HG03575 (cell line): ENCODE data around the gene H6PD.

Source experiments
- ATAC-seq: cut with Tn5 transposase; IDR thresholded peaks from one replicate; pipeline ENCODE4 v1.9.1; 2021; ENCODE audit not compliant: unreplicated experiment, insufficient number of reproducible peaks, low FRiP score; ENCODE audit errors: extremely low read depth

H6PD gene

DNA sequence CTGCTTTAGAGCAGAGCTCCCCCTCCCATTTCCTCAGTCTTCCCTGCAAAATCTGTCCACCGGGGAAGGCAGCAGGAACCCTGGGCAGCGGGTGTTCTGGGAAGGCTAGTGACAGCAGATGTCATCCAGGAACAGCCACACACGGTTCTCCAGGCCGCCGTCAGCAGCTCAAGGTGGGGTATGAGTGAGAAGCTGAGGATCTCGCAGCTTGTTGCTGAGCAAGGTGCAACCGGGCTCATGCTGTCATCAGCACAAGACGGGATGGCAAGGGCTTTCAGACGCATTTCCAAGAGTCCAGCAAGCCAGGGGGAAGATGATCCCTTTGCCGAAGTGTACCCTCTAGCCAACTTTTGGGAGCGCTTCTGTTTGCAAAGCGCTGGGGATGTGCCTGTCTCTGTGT is 35.1 kb downstream of the H6PD start:
- ATAC-seq, result no peak

DNA sequence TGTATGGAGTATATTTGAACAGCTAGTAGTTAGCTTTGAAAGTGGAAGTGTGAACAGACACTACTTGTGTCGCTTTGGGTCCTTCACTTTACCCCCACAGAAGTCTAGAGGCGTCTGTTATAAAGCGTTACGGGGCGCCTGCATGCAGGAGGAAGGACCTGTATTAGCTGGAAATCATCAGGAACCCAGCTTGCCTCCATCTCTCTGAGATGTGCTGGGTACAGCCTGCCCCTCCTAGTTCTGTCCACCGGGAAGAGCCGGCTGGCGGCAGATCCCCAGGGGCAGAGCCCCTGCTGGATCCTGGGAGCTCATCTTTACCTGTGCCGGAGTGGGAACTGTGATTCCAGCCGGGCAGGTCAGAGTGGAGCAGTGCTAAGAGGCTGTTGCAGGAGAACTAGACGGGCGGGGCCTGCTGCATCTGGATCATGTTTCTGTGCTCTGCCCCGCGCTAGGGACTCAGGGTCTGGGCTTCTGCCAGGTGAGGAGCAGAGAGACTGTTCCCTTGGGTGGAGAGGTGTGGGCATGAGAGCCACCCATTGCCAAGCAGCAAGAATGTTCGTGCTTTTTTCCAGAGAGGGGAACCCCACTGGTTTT is 35.8 kb downstream of the H6PD start:
- ATAC-seq, result no peak

DNA sequence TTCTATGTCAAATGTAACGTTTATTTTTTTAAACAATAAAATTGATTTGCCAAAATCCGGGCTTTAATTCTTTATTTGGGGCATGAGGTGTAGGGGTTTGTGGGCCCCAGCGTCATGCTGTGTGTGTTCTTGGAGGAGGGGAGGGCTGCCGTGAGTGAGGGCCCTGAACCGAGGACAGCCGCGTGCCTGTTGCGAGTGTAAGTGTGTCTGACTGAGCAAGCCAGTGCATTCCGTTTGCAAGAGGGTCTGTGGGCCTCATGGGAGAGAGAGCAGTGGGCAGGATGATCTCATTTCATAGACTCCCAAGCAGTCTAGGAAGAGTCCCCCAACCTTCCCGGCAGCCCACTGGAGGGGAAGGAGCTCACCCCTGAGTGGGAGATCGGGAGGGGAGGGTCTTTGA is 36.7 kb downstream of the H6PD start:
- ATAC-seq, result no peak

DNA sequence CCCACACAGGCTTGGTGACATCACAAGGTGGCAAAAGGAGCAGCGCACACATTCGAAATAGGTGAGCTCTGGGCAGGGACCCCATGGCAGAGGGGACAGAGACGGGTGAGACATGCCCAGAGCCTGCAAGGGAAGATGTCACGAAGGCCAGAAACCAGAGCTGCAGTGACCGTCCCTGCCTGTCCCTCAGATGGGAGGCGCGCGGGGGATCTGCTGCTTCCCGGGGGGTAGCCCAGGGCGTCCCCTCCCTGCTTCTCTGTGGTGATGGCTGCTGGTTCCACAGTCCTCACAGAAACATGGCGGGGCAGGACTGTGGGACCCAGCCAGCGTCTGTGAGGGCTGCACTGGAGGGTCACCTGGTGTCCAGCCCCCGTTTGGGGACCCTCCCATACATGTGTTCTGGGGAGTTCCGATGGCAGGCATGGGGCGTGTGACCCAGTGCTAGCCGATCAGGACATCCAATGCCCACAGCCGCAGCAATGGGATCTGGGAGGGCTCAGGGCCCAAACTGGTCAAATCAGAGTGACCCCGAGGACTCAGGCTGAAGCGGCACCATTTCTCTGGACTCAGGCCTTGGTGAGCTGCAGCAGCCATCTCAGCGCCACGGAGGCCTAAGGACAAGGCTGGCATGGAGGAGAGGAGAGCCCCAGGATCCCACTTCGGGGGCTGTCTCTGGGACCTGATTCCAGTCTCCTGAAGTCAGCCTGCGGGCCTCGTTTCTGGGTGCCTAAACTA is 37.5 kb downstream of the H6PD start:
- no peak for ATAC-seq

DNA sequence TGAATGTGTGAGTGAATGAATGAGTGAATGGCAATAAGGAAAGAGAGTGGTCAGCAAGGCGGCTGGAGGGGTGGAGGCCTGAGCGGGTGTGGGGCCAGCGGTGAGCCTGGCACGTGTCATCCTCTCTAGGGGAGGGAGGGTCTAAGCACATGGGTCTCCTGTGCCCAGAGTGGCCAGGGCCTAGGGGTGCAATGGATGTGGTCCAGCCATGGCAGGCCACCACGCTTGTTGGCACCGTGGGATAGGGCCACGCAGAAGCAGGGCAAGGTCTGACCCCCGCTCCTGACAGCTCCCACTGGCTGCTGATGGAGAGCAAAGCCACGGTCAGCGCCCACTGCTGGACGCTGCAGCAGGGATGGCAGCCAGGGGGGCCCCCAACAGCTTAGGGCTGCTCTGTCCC is 38.6 kb downstream of the H6PD start:
- no peak for ATAC-seq

DNA sequence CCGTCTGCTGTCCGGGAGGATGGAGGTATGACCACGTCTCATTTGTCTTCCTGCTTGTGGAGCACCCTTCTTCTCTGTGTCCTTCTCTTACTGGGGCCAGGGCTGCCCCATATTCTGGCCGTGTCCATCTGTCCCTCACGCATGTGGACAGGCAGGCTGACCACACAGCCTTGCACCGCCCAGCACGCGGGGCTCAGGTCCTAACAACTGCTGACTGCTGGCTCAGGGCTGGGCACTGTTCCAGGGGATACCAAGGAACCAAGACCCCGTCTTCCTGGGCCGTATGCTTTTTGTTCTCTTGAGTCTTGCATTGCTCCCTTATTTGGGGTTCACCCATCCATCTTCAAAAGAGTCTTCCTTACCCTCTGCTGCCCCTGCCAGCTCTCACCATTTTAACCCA is 40.6 kb downstream of the H6PD start:
- no peak for ATAC-seq

DNA sequence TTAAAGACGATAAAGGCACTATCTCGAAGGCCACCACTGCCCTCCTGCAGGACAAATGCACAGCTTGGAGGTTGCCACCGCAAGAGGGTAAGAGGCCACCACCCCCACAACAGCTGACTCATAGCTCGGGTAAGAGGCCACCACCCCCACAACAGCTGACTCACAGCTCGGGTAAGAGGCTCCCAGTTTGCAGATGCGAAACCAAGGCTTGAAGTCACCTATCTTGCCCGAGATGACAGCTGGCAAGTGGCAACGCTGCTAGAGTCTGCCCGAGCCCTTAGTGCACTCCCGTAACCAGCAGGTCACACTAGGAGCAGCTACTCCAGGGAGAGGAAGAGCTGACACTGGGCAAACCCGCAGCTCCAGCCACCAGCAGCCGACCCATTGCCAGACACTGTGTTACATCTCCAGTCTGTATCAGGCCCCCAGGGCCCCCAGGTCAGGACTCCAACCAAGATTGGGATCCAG is 41.0 kb downstream of the H6PD start:
- ATAC-seq, result no peak

DNA sequence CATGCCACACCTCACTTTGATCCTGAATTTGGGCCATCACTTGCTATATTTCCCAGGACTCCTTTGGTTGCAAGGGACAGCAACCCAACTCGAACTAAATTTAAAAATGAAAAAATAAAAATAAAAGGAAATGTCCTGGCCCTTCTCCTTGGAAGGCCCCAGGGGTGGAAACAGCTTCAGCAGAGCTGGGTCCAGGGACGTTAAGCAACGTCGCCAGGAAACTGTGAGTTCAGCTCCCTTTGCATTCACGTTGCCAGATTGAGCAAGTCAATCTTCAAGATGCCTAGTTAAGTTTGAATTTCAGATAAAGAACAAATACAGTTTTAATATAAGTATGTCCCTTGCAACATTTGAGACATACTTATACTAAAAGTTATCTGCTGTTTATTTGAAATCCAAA is 43.5 kb downstream of the H6PD start:
- ATAC-seq, result no peak

DNA sequence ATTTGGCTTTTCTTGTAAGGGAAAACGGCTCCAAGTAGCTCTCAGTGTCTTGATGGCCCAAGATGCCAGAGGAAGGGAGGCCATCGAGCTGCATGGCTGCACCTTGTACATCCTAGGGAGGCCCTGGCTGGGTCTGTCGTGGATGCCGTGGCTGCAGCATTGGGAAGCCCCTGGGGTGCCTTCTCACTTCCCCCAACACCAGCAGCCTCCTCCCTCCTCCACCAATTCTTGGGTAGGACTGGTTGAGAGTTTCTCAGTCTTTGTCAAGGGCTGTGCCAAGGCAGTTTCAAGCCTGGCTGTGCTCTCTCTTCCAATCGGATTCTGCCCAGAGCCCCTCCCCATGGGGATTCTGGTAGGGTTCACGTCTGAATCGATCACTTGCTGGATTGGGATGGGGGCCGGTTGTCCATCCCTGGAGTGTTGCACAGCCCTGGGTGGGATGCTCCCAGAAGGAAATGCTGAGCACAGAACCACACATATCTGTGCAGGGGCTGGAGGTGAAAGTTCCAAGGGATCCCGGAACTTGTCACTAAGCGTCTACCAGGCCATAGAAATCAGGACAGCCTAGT is 44.1 kb downstream of the H6PD start:
- no peak for ATAC-seq

DNA sequence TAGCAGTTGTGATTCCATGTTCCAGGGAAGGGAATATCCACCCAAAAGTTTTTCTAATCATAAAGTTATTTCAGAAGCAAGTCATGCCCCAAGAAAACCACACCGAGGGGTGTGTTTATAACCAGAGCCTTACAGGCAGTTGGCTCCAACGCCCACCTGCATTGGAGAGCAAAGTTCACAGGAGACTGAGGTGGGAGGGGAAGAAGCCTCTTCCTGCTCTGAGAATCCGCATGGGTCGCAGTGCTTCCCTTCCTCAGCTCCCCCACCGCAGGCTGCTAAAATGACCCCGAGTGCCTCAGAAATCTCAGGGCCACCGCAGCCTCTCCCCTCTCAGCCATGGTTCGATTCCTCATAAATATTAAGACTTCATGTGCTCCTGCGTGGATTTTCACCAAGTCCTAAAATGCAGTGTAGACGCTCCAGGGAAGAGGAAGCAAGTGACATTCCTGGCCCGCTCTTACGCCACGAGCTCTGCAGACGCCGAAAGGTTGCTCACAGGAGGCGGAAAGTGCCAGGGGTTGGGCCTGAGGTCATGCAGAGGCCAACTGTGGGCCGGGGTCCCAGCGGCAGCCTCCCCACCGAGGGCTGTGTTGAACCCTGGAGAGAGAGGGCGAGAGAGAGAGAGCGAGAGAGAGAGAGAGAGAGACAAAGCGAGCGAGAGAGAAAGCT is 44.7 kb downstream of the H6PD start:
- no peak for ATAC-seq

DNA sequence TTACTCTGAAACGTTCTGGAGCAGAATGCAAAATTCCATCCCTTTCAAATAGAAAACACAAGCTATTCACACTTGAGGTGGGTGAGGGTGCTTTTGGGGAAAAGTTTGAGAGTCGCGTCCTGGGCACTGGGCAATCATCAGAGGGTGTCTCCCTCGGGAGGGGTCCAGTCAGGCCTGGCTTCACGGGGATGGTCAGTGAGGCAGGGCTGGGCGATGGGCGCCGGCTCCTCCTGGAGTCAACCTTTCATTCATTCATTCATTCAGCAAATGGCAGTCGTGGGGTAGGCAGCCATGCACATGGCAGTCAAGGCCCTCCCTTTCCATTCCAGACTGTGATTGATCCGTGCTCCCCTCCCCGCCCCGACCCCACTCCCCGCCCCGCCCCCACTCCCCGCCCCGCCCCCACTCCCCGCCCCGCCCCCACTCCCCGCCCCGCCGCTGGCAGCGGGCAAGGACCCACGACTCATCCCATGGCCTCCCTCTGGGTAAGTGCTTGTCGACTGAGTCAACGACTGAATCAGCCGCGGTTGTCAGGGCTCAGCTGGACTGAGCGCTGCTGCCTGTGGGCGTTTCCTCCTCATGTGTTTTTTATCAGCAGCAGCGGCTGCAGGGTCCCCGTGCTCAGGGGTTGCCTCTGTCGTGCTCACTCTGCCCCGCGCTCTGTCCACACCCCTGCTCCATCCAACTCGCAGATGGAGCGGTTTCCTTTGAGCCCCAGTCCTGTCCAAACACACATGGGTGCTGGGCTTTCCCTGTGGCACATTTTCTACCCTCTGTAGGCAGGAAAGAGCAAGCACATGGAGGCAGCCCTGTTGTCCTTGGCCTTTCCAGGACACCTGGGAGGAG is 45.7 kb downstream of the H6PD start:
- no peak for ATAC-seq

DNA sequence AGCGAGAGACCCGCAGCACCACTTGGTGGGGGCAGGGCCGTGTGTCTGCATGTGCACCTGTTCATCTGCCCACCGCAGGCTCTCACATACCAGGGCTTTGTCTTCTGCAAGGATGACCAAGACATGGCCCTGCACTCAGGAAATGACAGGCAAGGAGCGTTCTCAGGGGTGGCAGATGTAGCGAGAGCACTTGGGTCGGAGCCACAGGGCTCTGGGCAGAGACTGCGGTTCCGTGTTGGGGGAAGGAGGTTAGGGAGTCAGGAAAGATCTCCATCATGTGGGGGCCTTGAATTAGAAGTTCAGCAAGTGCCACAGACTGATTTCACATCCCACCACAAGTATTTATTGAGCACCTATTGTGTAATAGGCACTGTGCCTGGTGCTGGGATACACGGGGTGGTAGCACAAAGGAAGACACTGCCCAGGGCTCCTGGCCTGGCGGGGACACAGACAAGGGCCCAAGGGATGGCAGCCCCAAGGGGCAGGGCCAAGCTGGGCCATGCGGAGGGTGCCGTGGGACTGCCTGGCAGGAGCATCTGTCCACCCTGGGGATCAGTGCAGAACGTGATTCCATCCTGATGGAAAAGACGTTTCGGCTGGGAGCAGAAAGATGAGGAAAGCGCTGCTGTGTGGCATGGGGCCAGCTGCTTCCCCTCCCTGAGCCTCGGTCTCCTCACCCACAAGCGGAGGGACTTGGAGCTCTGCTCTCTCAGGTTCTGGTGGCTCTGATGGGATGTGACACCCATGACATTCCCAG is 46.7 kb downstream of the H6PD start:
- ATAC-seq, result no peak

DNA sequence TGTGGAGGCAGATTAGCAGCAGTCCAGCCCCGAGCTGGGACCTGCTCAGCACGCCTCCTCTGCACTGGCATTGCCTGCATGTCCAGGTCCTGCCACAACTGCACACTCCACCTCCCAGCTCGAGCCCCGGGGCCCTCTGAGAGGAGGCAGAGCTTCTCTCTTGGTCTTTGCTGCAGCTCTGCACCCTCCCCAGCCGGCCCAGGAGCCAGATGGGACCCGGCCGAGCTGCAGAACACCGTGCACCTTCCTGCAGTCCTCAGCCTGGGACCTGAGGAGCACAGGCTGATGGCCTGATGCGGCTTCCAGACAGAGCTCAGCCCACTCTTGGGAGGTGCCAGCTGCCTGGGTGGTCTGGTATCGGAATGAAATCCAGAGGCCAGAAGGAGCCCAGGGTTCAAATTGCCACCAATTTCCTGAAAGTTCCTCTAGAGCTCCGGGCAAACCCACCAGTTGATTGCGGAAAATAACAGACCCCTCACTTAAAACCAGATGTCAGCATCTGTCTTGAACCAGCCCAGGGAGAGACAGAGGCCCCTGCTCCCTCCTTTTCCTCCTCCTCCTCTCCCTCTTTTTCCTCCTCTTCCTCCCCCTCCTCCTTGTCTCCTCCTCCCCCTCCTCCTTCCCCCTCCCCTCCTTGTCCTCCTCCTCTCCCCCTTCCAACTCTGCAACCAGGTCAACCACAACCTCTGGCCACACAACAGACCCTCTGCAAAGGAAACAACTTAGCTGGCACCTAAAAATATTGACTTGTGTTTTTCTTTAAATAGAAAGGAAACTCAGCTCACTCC is 47.5 kb downstream of the H6PD start:
- no peak for ATAC-seq

DNA sequence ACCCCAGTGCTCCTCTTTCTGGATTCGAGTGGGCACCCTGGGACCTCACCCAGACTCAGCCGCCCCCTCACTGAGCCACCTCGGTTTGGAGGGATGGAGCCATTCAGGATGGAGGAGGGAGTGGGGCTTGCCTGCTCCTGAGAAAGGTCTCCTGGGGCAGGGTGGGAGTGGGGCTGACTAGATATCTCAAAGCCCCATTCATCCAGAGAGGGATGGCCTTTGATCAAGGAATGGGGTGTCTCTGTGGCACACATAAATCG is 48.1 kb downstream of the H6PD start:
- no peak for ATAC-seq

DNA sequence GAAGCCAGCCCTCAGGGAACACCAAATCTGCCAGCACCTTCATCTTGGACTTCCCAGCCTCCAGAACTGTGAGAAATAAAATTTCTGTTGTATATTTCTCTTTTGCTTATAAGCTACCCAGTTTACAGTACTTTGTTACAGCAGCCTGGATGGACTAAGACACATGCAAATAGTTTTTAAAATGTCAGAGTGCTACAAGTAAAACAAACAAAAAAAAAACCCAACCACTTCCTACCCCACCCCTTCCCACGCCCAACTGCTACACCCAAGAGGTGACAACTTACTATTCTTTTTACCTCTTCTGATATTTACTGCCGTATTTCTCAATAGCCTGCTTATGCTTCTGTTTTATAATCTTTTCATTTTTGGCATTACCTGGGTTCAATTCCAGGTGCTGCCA is 49.5 kb downstream of the H6PD start:
- no peak for ATAC-seq

DNA sequence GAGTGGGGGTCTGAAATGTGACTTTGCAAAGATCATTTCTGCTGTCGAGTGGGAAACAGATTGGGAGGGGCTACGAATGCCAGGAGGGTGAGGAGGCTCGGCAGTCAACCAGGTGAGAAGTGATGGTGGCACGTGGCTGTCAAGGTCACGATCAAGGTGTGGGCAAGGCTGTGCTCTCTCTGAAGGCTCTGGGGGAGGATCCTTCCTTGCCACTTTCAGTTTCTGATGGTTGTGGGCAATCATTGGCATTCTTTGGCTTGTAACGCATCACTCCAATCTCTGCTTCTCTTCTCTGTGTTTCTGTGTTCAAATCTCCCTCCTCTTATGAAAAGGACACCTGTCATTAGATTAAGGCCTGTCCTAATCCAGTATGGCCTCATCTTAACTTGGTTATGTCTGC is 52.0 kb downstream of the H6PD start:
- no peak for ATAC-seq

DNA sequence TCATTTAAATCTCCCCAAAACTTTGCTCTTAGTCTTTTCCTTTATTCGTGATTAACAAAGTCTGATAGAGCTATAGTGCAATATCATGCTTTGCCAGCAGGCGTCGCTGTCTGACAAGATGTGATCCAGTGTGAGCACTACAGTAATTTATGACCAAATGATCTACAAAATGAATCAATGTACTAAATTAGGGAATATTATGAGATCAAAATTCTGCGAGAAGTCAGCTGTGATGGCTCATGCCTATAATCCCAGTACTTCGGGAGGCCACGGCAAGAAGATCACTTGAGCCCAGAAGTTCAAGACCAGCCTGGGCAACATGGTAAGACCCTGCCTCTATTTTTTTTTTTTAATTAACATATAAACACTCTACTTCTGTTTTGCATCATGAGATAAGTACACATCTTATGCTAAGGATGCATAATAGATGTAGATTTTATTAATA is 54.5 kb downstream of the H6PD start:
- ATAC-seq, result no peak
